IMR-90 (cell line): ENCODE data around the gene HRH1. TPM values are rescaled to one million over a fixed set of nuclear protein-coding genes. Genes with fewer than 3 reads are reported as not detected.
A peak's percentile ranks its signal among the peaks of the same experiment; 100 is the strongest.

Experiments used
- ATAC-seq: fragments of 200-7000 bp; cut with Tn5 transposase; 2 replicates; pipeline ENCODE4 v1.9.1; 2020; ENCODE audit warnings: low read depth, mild to moderate bottlenecking, moderate library complexity
- BruUV-seq: library from RNA; stranded (reverse); fragments of 400-500 nt; replicated peaks from 2 replicates; lab custom pipeline; 2021; lab: Mats Ljungman, UMichigan
- CTCF ChIA-PET: fragments of 300-600 bp; formaldehyde crosslinking; extraction: SDS; loops from one replicate; lab custom pipeline; 2021; ENCODE audit warnings: antibody characterized with exemption; lab: Yijun Ruan, JAX
- POLR2A ChIA-PET: fragments of 300-600 bp; sonication (Branson Sonifier 250); formaldehyde crosslinking; loops from one replicate; lab custom pipeline; 2022; ENCODE audit warnings: antibody characterized with exemption; ENCODE audit not compliant: unreplicated experiment; lab: Charles Lee
- DNase-seq: peaks from one replicate; pipeline ENCODE4 v3.0.0; 2013
- H2AFZ ChIP-seq: replicated peaks from 2 replicates; pipeline ENCODE3; 2013; ENCODE audit warnings: low read length, mild to moderate bottlenecking; ENCODE audit not compliant: poor library complexity
- H2AK5ac ChIP-seq: 2 replicates; pipeline ENCODE4 v1.6.1; 2013; ENCODE audit warnings: low read depth, low read length, inconsistent platforms
- H2AK9ac ChIP-seq: replicated peaks from 2 replicates; pipeline ENCODE3; 2013; ENCODE audit warnings: mild to moderate bottlenecking, low read depth, low read length, moderate library complexity; ENCODE audit not compliant: poor library complexity
- H2BK120ac ChIP-seq: 2 replicates; pipeline ENCODE4 v1.6.1; 2013; ENCODE audit warnings: low read depth, low read length, inconsistent platforms
- H2BK15ac ChIP-seq: 3 replicates; pipeline ENCODE4 v1.6.1; 2013; ENCODE audit warnings: low read depth, low read length, inconsistent platforms
- H2BK20ac ChIP-seq: 2 replicates; pipeline ENCODE4 v1.6.1; 2013; ENCODE audit warnings: low read depth, mild to moderate bottlenecking, inconsistent platforms, low read length, moderate library complexity
- H2BK5ac ChIP-seq: 2 replicates; pipeline ENCODE4 v1.6.1; 2013; ENCODE audit warnings: mild to moderate bottlenecking, low read depth, low read length, inconsistent platforms; ENCODE audit not compliant: poor library complexity, severe bottlenecking
- H3K14ac ChIP-seq: replicated peaks from 2 replicates; pipeline ENCODE4 v1.6.1; 2013; ENCODE audit warnings: low read depth, low read length, inconsistent platforms
- H3K18ac ChIP-seq: 2 replicates; pipeline ENCODE4 v1.6.1; 2013; ENCODE audit warnings: low read depth, low read length, control low read depth
- H3K23ac ChIP-seq: 2 replicates; pipeline ENCODE4 v1.6.1; 2013; ENCODE audit warnings: low read depth, low read length, inconsistent platforms
- H3K27ac ChIP-seq: 2 replicates; pipeline ENCODE4 v1.5.1; 2013; ENCODE audit warnings: mild to moderate bottlenecking, control low read depth, low read length; ENCODE audit not compliant: insufficient read depth
- H3K27me3 ChIP-seq: 2 replicates; pipeline ENCODE4 v1.6.1; 2013; ENCODE audit warnings: low read length; ENCODE audit not compliant: control insufficient read depth, insufficient read depth
- H3K36me3 ChIP-seq: 2 replicates; pipeline ENCODE4 v1.6.1; 2013; ENCODE audit warnings: low read length, mixed read lengths; ENCODE audit not compliant: control insufficient read depth, insufficient read depth
- H3K4ac ChIP-seq: 2 replicates; pipeline ENCODE4 v1.6.1; 2013; ENCODE audit warnings: low read depth, low read length, inconsistent platforms
- H3K4me1 ChIP-seq: 2 replicates; pipeline ENCODE4 v1.6.1; 2013; ENCODE audit warnings: low read length, mixed read lengths; ENCODE audit not compliant: control insufficient read depth, insufficient read depth
- H3K4me2 ChIP-seq: 2 replicates; pipeline ENCODE4 v1.6.1; 2013; ENCODE audit warnings: low read depth, mild to moderate bottlenecking, control low read depth, low read length, moderate library complexity
- H3K4me3 ChIP-seq: 2 replicates; pipeline ENCODE4 v1.5.1; 2013; ENCODE audit warnings: low read depth, mild to moderate bottlenecking, control low read depth, low read length, moderate library complexity; ENCODE audit not compliant: insufficient read depth
- H3K56ac ChIP-seq: 2 replicates; pipeline ENCODE4 v1.6.1; 2013; ENCODE audit warnings: low read length, inconsistent platforms; ENCODE audit not compliant: insufficient read depth; ENCODE audit errors: extremely low read depth
- H3K79me1 ChIP-seq, 2 experiments: 2 replicates each; pipeline ENCODE4 v1.6.1; 2013; ENCODE audit warnings: low read length in 2 of 2, inconsistent platforms in 1 of 2, low read depth in 1 of 2
- H3K9ac ChIP-seq: 2 replicates; pipeline ENCODE4 v1.6.1; 2013; ENCODE audit warnings: low read depth, low read length, control low read depth
- H3K9me1 ChIP-seq: 2 replicates; pipeline ENCODE4 v1.6.1; 2013; ENCODE audit warnings: low read length, inconsistent platforms; ENCODE audit not compliant: insufficient read depth
- H3K9me3 ChIP-seq: 2 replicates; pipeline ENCODE4 v1.6.1; 2013; ENCODE audit warnings: low read length; ENCODE audit not compliant: control insufficient read depth, insufficient read depth
- H4K20me1 ChIP-seq: 2 replicates; pipeline ENCODE4 v1.6.1; 2013; ENCODE audit warnings: low read length, inconsistent platforms; ENCODE audit not compliant: insufficient read depth
- H4K5ac ChIP-seq: 2 replicates; pipeline ENCODE4 v1.6.1; 2013; ENCODE audit warnings: mild to moderate bottlenecking, low read depth, low read length, control low read depth
- H4K8ac ChIP-seq, 2 experiments: 2 replicates each; pipeline ENCODE4 v1.6.1; 2013; ENCODE audit warnings: low read depth in 2 of 2, low read length in 2 of 2, control low read depth in 1 of 2, inconsistent platforms in 1 of 2
- H4K91ac ChIP-seq: 2 replicates; pipeline ENCODE4 v1.6.1; 2013; ENCODE audit warnings: low read depth, low read length, inconsistent platforms; ENCODE audit not compliant: insufficient read depth
- BHLHE40 ChIP-seq: fragments of 150-350 bp; IDR thresholded peaks from 2 replicates; pipeline ENCODE4 v1.6.1; 2016; ENCODE audit warnings: mild to moderate bottlenecking, low read depth, low read length
- CTCF ChIP-seq: conservative IDR thresholded peaks from 2 replicates; pipeline ENCODE4 v1.5.1; 2012; ENCODE audit warnings: mild to moderate bottlenecking, low read depth, low read length, improper control_type of control experiment
- FOS ChIP-seq: fragments of 150-350 bp; IDR thresholded peaks from 2 replicates; pipeline ENCODE4 v1.6.1; 2016; ENCODE audit warnings: low read depth, low read length
- MAFK ChIP-seq: IDR thresholded peaks from 2 replicates; pipeline ENCODE4 v1.6.1; 2012; ENCODE audit warnings: low read depth, low read length, improper control_type of control experiment
- MXI1 ChIP-seq: IDR thresholded peaks from 2 replicates; pipeline ENCODE4 v1.6.1; 2012; ENCODE audit warnings: low read depth, mild to moderate bottlenecking, low read length, moderate library complexity, borderline replicate concordance
- POLR2A ChIP-seq: IDR thresholded peaks from 2 replicates; pipeline ENCODE4 v1.6.1; 2012; ENCODE audit warnings: mild to moderate bottlenecking, low read depth, low read length
- RAD21 ChIP-seq: IDR thresholded peaks from 2 replicates; pipeline ENCODE4 v1.6.1; 2012; ENCODE audit warnings: low read length, improper control_type of control experiment
- RCOR1 ChIP-seq: IDR thresholded peaks from 2 replicates; pipeline ENCODE4 v1.6.1; 2012; ENCODE audit warnings: mild to moderate bottlenecking, low read length, improper control_type of control experiment; ENCODE audit not compliant: insufficient replicate concordance
- RFX5 ChIP-seq: IDR thresholded peaks from 2 replicates; pipeline ENCODE4 v1.8.0; 2012; ENCODE audit warnings: low read depth, mild to moderate bottlenecking, low read length, moderate library complexity
- SMC3 ChIP-seq: fragments of 150-350 bp; IDR thresholded peaks from 2 replicates; pipeline ENCODE4 v1.6.1; 2016; ENCODE audit warnings: low read depth, mild to moderate bottlenecking, antibody characterized with exemption, low read length, moderate library complexity
- WGBS, 2 experiments: methylation state at CpG; one replicate each; pipeline versions ENCODE4 v1.1.5 to v1.1.7; 2013; ENCODE audit warnings: missing lambda C conversion rate in 2 of 2; ENCODE audit not compliant: insufficient read length in 1 of 2; ENCODE audit errors: extremely low coverage in 2 of 2; 5-methylcytosine and 5-hydroxymethylcytosine counted together
- dilution Hi-C: fragments of 300-500 bp; cut with HindIII; formaldehyde crosslinking; loops from one replicate; pipeline ENCODE4 v1.14.3; 2018; ENCODE audit warnings: low sequenced_read_pairs; ENCODE audit not compliant: unreplicated experiment
- in situ Hi-C: fragments of 300-500 bp; cut with MboI; formaldehyde crosslinking; loops from 3 replicates; pipeline ENCODE4 v1.14.3; 2019; ENCODE audit warnings: low sequenced_read_pairs, inconsistent platforms, mixed read lengths
- intact Hi-C: fragments of 100-400 bp; cut with micrococcal nuclease; formaldehyde crosslinking; loops from 2 replicates; pipeline ENCODE4 v1.10.0; 2022
- polyA plus RNA-seq, 3 experiments: library from polyadenylated mRNA; depleted of rRNA; stranded (reverse); fragments of >200 nt; gene quantifications; 2 replicates each; pipeline ENCODE4 v1.2.3, GENCODE V29; 2012; ENCODE audit warnings: low replicate concordance in 1 of 3
- total RNA-seq: library from RNA; depleted of rRNA; stranded (reverse); fragments of >200 nt; gene quantifications from 2 replicates; pipeline ENCODE4 v1.2.3, GENCODE V29; 2012
- TF ChIP-seq, protein P1 (sequence below): fragments of 150-350 bp; IDR thresholded peaks from 2 replicates; pipeline ENCODE4 v1.6.1; 2016; ENCODE audit warnings: low read depth, mild to moderate bottlenecking, low read length, moderate library complexity, borderline replicate concordance

Gene HRH1
- total and polyA plus RNA-seq, 2 of the 4 experiments (the other 2 are of a cell fraction) = 7.6 to 16.1 TPM

DNA sequence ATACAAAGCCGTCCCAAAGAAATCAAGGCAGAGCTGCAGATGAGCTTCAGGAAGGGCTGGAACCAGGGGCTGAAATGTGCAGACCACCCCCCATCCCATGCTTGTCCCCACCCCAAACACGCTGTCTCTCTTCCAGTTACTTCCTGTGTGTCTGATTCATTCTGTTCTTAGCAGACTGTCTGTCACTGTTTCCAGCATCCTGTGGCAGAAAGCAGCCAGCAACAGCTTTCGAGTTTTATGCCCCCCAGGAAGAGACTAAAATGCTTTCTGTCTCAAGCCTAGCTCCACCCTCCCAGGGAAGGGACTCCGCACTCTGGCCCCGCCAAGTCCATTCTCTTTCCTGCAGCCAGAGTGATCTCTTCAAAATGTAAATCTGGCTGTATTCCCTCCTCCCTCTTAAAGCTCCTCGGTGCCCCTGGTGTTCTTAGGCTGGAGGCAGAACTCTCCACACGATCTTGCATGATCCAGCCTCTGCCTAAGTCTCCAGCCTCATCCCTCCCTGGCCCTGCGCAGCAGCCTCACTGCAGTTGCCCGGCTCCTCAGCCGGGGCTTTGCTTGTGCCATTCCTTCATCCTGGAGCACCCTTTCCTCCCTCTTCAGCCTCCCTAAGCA is 41.5 kb downstream of the HRH1 start:
- Histone ChIP-seq H2BK20ac (peak overlapping the region; percentile 83), H3K18ac (peak overlapping the region; percentile 62), H3K4me3 (peak overlapping the region; percentile 11; the same call in 1 of the 2 replicates), H3K27ac (peak overlapping the region; percentile 80), H4K20me1 (peaks cover 3% of the 10 kb centered on the region; the same call in 1 of the 2 replicates), H2AK5ac (peak overlapping the region; percentile 80; the same call in 1 of the 2 replicates), H4K91ac (peak overlapping the region; percentile 67), H2AFZ (peak overlapping the region; percentile 84), H2AK9ac (peak overlapping the region; percentile 62), H4K8ac (peak overlapping the region; percentile 16 to 92; a peak in 3 of 4 replicates), H3K4me2 (peak overlapping the region; percentile 71), H3K56ac (peak overlapping the region; percentile 42), H3K27me3 (no peaks in the 10 kb centered on the region), H3K14ac (peak overlapping the region; percentile 39), H3K4me1 (peaks cover 29% of the 10 kb centered on the region), H2BK120ac (peak overlapping the region; percentile 88), H3K4ac (peak overlapping the region; percentile 85), H3K36me3 (no peaks in the 10 kb centered on the region; the same call in 1 of the 2 replicates), H3K23ac (peak overlapping the region; percentile 82), H4K5ac (peak overlapping the region; percentile 60), H2BK5ac (peak overlapping the region; percentile 82), H3K9ac (peak overlapping the region; percentile 44), H3K9me1 (peaks cover 21% of the 10 kb centered on the region), H2BK15ac (peak overlapping the region; percentile 64; the same call in 2 of the 3 replicates), H3K79me1 (peaks cover 34 to 82% of the 10 kb centered on the region in 2 experiments; a peak in 3 of 4 replicates), H3K9me3 (no peaks in the 10 kb centered on the region)
- 17% methylated on average over 8 of the region's 10 CpGs; no CpG with 5 or more reads in 1 of the 2 experiments for WGBS, 2 experiments
- ChIA-PET CTCF (interaction anchor here (0.6 to 1.2 kb wide), 3 partner anchors 10 to 37 kb away, joined by 3 to 5 read pairs (median 3); no protein-coding TSS in a partner anchor), POLR2A (no interaction called here)
- TF ChIP-seq RCOR1 = no peak
- 0 out of 2 replicates have a peak, but pooled peaks have one; percentile 10 for TF ChIP-seq MXI1
- TF ChIP-seq RFX5 = peak; percentile 69; the same call in 1 of the 2 replicates
- no peak for TF ChIP-seq RAD21
- no peak for TF ChIP-seq MAFK
- no peak for TF ChIP-seq FOS
- TF ChIP-seq CTCF = no peak
- no peak for TF ChIP-seq BHLHE40
- TF ChIP-seq POLR2A = no peak
- no peak for TF ChIP-seq SMC3
- TF ChIP-seq, protein P1, sequence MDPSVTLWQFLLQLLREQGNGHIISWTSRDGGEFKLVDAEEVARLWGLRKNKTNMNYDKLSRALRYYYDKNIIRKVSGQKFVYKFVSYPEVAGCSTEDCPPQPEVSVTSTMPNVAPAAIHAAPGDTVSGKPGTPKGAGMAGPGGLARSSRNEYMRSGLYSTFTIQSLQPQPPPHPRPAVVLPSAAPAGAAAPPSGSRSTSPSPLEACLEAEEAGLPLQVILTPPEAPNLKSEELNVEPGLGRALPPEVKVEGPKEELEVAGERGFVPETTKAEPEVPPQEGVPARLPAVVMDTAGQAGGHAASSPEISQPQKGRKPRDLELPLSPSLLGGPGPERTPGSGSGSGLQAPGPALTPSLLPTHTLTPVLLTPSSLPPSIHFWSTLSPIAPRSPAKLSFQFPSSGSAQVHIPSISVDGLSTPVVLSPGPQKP = no peak
- DNase-seq (peak; percentile 56), ATAC-seq (peak; percentile 56)
- dilution Hi-C loops = no loop called here
- in situ Hi-C loops = no loop called here
- intact Hi-C loops = loop anchor here (1.0 kb wide), 1 partner anchor 9 kb away; no protein-coding TSS in a partner anchor
- BruUV-seq = no TSS peak
